ENCODE data around the gene PDE4DIP. TPM values are rescaled to one million over a fixed set of nuclear protein-coding genes. Genes with fewer than 3 reads are reported as not detected.
"Not testable (repeated sequence)": the region's sequence is repeated elsewhere in the genome, so short reads cannot be mapped to it uniquely, and the experiment has no call there.

PDE4DIP gene
- total and polyA plus RNA-seq, 9 donors: 542 to 966 (median 653) TPM

DNA sequence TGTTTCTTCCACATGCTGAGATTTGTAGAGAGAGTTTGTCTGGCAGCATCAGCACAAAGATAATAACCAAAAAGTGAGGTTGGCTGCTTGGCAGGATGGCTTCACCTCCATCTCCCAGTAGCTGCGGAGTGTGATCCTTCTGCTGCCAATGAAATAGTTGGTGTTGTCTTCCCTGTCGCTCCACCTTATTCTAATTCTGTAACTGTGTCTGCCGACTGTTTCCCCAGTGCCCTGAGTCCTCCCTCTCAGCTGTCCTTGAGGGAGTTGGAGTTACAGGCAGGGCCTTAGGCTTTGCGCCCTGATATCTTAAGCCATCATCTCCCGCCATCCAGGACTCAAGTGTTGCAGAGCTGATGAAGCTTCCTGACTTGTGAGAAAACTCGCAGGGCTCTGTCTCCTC lies 153.2 kb downstream of the PDE4DIP start:
- H3K27ac ChIP-seq (ENCODE audit: low read length); H3K4me1 ChIP-seq (ENCODE audit: control insufficient read depth, insufficient read depth, low read length); H3K36me3 ChIP-seq (ENCODE audit: control insufficient read depth, insufficient read depth, low read length); H3K4me3 ChIP-seq (ENCODE audit: low read length); DNase-seq; H3K9me3 ChIP-seq (replicated peaks; ENCODE audit: control insufficient read depth, low read depth, low read length); H3K27me3 ChIP-seq (ENCODE audit: control insufficient read depth, insufficient read depth, low read length): not testable (repeated sequence)
- no CpG with 5 or more reads among the region's 6 CpGs for WGBS (ENCODE audit: insufficient coverage)

DNA sequence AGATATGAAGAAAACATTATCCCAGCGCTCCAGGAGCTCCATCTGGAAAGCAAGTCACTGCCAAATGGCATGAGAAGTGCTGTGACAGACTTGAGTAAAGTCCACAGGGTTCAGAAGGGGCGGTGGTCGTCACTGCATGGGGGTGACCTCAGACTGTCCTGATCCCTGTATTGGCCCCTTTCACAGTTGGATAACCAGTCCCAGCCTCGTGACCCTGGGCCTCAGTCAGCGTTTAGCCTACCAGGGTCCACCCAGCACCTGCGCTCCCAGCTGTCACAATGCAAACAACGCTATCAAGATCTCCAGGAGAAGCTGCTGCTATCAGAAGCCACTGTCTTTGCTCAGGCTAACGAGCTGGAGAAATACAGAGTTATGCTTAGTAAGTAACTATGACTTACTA lies 158.4 kb downstream of the PDE4DIP start:
- not testable (repeated sequence) for DNase-seq; H3K4me3 ChIP-seq (ENCODE audit: low read length); H3K27ac ChIP-seq (ENCODE audit: low read length); H3K27me3 ChIP-seq (ENCODE audit: control insufficient read depth, insufficient read depth, low read length); H3K4me1 ChIP-seq (ENCODE audit: control insufficient read depth, insufficient read depth, low read length); H3K9me3 ChIP-seq (replicated peaks; ENCODE audit: control insufficient read depth, low read depth, low read length); H3K36me3 ChIP-seq (ENCODE audit: control insufficient read depth, insufficient read depth, low read length)
- WGBS (ENCODE audit: insufficient coverage): no CpG with 5 or more reads among the region's 8 CpGs

DNA sequence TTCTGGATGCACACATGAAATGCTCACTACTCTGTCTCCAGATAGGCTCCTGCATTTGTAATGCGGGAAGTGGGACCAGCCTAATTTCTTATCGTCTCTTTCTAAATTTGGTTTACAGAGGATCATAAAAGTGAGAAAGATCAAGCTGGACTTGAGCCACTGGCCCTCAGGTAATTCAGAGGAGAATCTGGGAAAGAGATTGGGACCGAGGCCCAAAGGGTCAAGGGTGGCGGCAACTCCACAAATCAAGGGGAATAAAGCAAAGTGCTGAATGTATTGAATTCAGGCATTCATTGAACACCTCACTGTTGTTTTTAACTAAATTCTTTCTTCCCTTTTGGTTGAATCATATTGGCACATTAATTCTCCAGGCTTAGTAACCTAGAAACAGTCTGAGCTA lies 164.1 kb downstream of the PDE4DIP start:
- not testable (repeated sequence) for H3K9me3 ChIP-seq (replicated peaks; ENCODE audit: control insufficient read depth, low read depth, low read length); H3K27me3 ChIP-seq (ENCODE audit: control insufficient read depth, insufficient read depth, low read length); DNase-seq; H3K27ac ChIP-seq (ENCODE audit: low read length); H3K36me3 ChIP-seq (ENCODE audit: control insufficient read depth, insufficient read depth, low read length); H3K4me1 ChIP-seq (ENCODE audit: control insufficient read depth, insufficient read depth, low read length); H3K4me3 ChIP-seq (ENCODE audit: low read length)
- no CpG with 5 or more reads among the region's 4 CpGs for WGBS (ENCODE audit: insufficient coverage)

DNA sequence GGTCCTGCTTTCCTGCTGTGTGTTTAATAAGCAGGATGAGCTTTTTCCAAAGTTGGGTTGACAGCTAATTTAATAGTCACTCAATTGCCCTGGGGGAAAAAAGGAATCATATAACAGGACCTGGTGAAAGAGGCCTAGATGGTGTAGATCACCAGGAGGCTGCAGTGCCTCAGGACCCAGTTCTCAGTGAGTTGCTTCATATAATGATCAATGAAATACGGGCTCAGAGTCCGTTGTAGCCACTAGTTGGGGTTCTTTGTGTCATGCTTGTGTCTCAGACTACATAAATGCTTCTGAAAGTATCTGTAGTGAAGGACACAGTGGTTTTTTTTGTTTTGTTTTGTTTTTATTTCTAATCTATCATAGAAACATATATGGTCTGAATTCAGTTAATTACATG lies 164.5 kb downstream of the PDE4DIP start:
- WGBS (ENCODE audit: insufficient coverage): no CpG with 5 or more reads among the region's 2 CpGs

DNA sequence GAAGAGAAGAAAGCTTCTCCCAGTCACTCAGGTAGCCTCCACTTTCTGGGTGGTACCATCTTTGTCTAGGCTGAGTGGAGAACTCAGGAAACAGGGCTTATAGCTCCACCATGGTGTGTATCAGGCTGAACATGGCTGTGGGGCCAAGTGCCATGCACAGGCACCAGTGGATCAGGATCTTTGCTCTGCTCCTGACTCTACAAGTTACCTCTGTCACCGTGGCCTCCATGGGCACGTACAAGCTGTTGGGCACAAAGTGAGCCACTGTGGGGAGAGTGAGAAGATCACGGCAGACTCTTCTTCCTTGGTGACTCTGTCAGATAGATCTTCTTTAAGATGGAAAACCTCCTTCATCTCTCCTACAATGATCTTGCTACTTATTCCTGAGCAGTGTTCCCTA lies 165.5 kb downstream of the PDE4DIP start:
- H3K27ac ChIP-seq (ENCODE audit: low read length); DNase-seq; H3K36me3 ChIP-seq (ENCODE audit: control insufficient read depth, insufficient read depth, low read length); H3K4me1 ChIP-seq (ENCODE audit: control insufficient read depth, insufficient read depth, low read length); H3K4me3 ChIP-seq (ENCODE audit: low read length); H3K27me3 ChIP-seq (ENCODE audit: control insufficient read depth, insufficient read depth, low read length); H3K9me3 ChIP-seq (replicated peaks; ENCODE audit: control insufficient read depth, low read depth, low read length): not testable (repeated sequence)
- WGBS (ENCODE audit: insufficient coverage): no CpG with 5 or more reads among the region's 3 CpGs

More for the DNA sequence above, 164.5 kb downstream of the PDE4DIP start:
- DNase-seq; H3K27ac ChIP-seq (ENCODE audit: low read length); H3K36me3 ChIP-seq (ENCODE audit: control insufficient read depth, insufficient read depth, low read length); H3K9me3 ChIP-seq (replicated peaks; ENCODE audit: control insufficient read depth, low read depth, low read length); H3K4me1 ChIP-seq (ENCODE audit: control insufficient read depth, insufficient read depth, low read length); H3K27me3 ChIP-seq (ENCODE audit: control insufficient read depth, insufficient read depth, low read length); H3K4me3 ChIP-seq (ENCODE audit: low read length): not testable (repeated sequence)

DNA sequence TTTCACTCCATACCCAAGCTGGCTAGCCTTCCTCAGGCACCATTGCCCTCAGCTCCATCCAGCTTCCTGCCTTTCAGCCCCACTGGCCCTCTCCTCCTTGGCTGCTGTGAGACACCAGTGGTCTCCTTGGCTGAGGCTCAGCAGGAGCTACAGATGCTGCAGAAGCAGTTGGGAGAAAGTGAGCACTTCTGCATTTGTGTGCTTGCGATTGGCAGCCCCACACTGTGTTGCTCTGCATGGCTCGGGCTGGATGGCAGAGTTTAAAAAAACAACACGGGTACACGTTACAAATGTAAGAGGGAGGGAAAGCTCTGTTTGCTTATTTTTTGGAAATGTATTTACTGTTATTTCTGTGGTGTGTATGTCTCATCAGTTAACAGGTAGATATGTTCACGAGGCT lies 168.4 kb downstream of the PDE4DIP start:
- H3K27ac ChIP-seq (ENCODE audit: low read length); H3K4me1 ChIP-seq (ENCODE audit: control insufficient read depth, insufficient read depth, low read length); DNase-seq; H3K36me3 ChIP-seq (ENCODE audit: control insufficient read depth, insufficient read depth, low read length); H3K27me3 ChIP-seq (ENCODE audit: control insufficient read depth, insufficient read depth, low read length); H3K4me3 ChIP-seq (ENCODE audit: low read length); H3K9me3 ChIP-seq (replicated peaks; ENCODE audit: control insufficient read depth, low read depth, low read length): not testable (repeated sequence)
- WGBS (ENCODE audit: insufficient coverage): no CpG with 5 or more reads among the region's 5 CpGs

DNA sequence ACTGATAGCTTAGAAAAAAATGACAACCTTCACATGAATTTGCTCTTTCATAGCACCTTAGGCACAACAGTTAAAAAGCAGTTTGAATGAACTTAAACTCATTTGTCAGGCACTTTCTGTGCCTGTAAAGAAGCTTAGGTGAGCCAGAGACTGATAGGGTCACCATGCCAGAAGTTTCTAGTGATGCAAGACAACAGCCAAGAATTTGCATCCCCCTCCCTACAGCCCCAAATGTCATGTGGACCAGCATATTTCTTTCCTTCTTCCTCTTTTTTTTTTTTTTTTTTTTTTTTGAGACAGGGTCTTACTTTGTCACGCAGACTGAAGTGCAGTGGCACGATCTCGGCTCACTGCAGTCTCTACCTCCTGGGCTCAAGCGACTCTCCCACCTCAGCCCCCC lies 169.3 kb downstream of the PDE4DIP start:
- WGBS (ENCODE audit: insufficient coverage): no CpG with 5 or more reads among the region's 4 CpGs
- not testable (repeated sequence) for H3K4me1 ChIP-seq (ENCODE audit: control insufficient read depth, insufficient read depth, low read length); H3K27ac ChIP-seq (ENCODE audit: low read length); H3K4me3 ChIP-seq (ENCODE audit: low read length); DNase-seq; H3K9me3 ChIP-seq (replicated peaks; ENCODE audit: control insufficient read depth, low read depth, low read length); H3K27me3 ChIP-seq (ENCODE audit: control insufficient read depth, insufficient read depth, low read length); H3K36me3 ChIP-seq (ENCODE audit: control insufficient read depth, insufficient read depth, low read length)

DNA sequence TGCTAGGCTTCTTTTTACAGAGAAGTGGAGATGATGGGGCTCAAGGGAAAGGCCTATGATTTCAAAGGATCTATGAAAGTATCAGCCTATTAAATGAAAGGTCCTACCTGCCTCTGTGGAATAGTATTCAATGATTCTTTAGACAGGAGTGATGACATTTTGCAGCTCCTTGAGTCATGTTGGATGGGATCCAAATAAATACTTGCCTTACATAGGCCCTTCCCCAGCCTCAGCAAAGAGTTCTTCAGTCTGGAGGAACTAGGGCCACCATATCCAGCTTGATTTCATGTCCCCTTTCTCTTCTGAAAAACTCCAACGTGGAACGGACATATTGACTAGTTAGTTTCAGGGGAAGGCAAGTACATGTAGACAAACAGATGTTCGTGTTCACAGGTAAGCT lies 171.3 kb downstream of the PDE4DIP start:
- H3K27me3 ChIP-seq (ENCODE audit: control insufficient read depth, insufficient read depth, low read length); H3K4me1 ChIP-seq (ENCODE audit: control insufficient read depth, insufficient read depth, low read length); H3K27ac ChIP-seq (ENCODE audit: low read length); DNase-seq; H3K4me3 ChIP-seq (ENCODE audit: low read length); H3K9me3 ChIP-seq (replicated peaks; ENCODE audit: control insufficient read depth, low read depth, low read length); H3K36me3 ChIP-seq (ENCODE audit: control insufficient read depth, insufficient read depth, low read length): not testable (repeated sequence)
- WGBS (ENCODE audit: insufficient coverage): no CpG with 5 or more reads among the region's 3 CpGs

DNA sequence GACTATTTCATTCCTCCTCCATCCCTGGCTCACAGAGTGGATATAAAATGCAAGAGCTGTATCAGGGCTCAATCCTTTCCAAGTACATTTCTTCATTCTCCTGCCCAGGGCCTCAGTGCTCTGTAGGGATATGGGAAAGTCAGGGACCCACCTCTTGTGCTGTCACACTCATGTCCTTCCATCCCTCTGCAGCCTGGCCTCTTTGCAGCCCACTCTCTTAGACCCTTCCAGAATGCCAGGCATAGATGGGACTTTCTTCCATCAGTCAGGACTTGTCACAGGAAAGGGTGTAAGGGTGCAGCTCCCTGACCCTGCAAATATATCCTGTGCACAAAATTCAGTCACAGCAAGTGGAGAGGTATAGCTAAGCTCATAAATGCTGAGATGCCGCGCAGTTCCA lies 172.4 kb downstream of the PDE4DIP start:
- no CpG with 5 or more reads among the region's 2 CpGs for WGBS (ENCODE audit: insufficient coverage)
- not testable (repeated sequence) for H3K27ac ChIP-seq (ENCODE audit: low read length); H3K27me3 ChIP-seq (ENCODE audit: control insufficient read depth, insufficient read depth, low read length)

DNA sequence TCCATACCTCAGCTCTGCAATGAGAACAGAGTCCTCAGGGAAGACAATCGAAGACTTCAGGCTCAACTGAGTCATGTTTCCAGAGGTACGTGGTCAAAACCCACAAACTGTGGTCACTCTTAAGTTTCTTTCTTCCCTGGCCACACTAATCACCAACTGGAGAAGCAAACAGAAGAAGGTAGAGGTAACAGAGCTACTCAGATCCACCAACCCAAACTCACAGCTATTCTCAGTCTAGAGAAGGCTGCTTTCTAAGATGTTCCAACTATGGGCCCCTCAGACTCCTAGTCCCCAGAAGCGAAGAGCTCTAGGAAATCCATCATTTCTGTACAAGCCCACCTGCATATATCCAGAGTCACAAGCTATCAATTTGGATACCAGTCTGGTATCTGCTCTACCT lies 174.3 kb downstream of the PDE4DIP start:
- WGBS (ENCODE audit: insufficient coverage): no CpG with 5 or more reads among the region's 3 CpGs
- not testable (repeated sequence) for DNase-seq; H3K27ac ChIP-seq (ENCODE audit: low read length); H3K27me3 ChIP-seq (ENCODE audit: control insufficient read depth, insufficient read depth, low read length); H3K36me3 ChIP-seq (ENCODE audit: control insufficient read depth, insufficient read depth, low read length); H3K4me1 ChIP-seq (ENCODE audit: control insufficient read depth, insufficient read depth, low read length); H3K4me3 ChIP-seq (ENCODE audit: low read length); H3K9me3 ChIP-seq (replicated peaks; ENCODE audit: control insufficient read depth, low read depth, low read length)

More for the DNA sequence above, 172.4 kb downstream of the PDE4DIP start:
- not testable (repeated sequence) for DNase-seq; H3K4me1 ChIP-seq (ENCODE audit: control insufficient read depth, insufficient read depth, low read length); H3K4me3 ChIP-seq (ENCODE audit: low read length); H3K9me3 ChIP-seq (replicated peaks; ENCODE audit: control insufficient read depth, low read depth, low read length); H3K36me3 ChIP-seq (ENCODE audit: control insufficient read depth, insufficient read depth, low read length)

DNA sequence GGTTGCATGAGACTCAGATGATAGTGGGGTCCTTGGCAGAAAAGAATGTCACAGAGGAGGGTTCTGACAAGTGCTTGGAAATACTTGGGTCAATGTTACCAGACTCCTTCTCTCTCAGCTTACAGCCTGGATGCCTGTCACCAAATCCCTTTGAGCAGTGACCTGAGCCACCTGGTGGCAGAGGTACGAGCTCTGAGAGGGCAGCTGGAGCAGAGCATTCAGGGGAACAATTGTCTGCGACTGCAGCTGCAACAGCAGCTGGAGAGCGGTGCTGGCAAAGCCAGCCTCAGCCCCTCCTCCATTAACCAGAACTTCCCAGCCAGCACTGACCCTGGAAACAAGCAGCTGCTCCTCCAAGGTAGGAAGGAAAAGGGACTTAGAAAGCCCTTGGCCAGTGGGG lies 180.1 kb downstream of the PDE4DIP start:
- not testable (repeated sequence) for DNase-seq; H3K4me1 ChIP-seq (ENCODE audit: control insufficient read depth, insufficient read depth, low read length); H3K27ac ChIP-seq (ENCODE audit: low read length); H3K4me3 ChIP-seq (ENCODE audit: low read length); H3K36me3 ChIP-seq (ENCODE audit: control insufficient read depth, insufficient read depth, low read length); H3K9me3 ChIP-seq (replicated peaks; ENCODE audit: control insufficient read depth, low read depth, low read length); H3K27me3 ChIP-seq (ENCODE audit: control insufficient read depth, insufficient read depth, low read length)
- no CpG with 5 or more reads among the region's 3 CpGs for WGBS (ENCODE audit: insufficient coverage)

Measured in muscle of leg (tissue), 11 donors.